ENCODE data around the gene PYGB. TPM values are rescaled to one million over a fixed set of nuclear protein-coding genes. Genes with fewer than 3 reads are reported as not detected.

Gene PYGB
- total RNA-seq, 1 experiment from 2014 or later, result 216 TPM

GRCh38 chr20:25258476-25258805 is 10.6 kb downstream of the PYGB start:
- no peak overlapping the region for H3K27ac ChIP-seq (ENCODE audit: low read length)
- peaks cover 56% of the 10 kb centered on the region for H3K79me2 ChIP-seq (ENCODE audit: low read length)
- ChIA-PET CTCF (no interaction called here), POLR2A (ENCODE audit: unreplicated experiment) (no interaction called here)
- H3K4me1 ChIP-seq (ENCODE audit: insufficient read depth, low read length), result 0 out of 2 replicates have a peak, but pooled peaks cover 9% of the 10 kb centered on the region
- H3K4me2 ChIP-seq (ENCODE audit: low read length), result no peak overlapping the region
- no peak overlapping the region for H3K4me3 ChIP-seq (ENCODE audit: low read length)
- no peaks in the 10 kb centered on the region for H3F3A ChIP-seq (ENCODE audit: low read length, unreplicated experiment)
- intact Hi-C loops (cut with micrococcal nuclease), result no loop called here
- peaks cover 45% of the 10 kb centered on the region for H3K36me3 ChIP-seq (ENCODE audit: low read depth, low read length)
- ATAC-seq (no peak), DNase-seq (no peak)
- BruUV-seq (replicated peaks), result no TSS peak
- no peak overlapping the region for H2AFZ ChIP-seq (ENCODE audit: low read length)
- no peaks in the 10 kb centered on the region for H3K9me2 ChIP-seq (replicated peaks; ENCODE audit: low read length)
- H3K27me3 ChIP-seq (ENCODE audit: low read length), result no peaks in the 10 kb centered on the region
- TF ChIP-seq CTCF (conservative IDR thresholded peaks at IDR 0.05; ENCODE audit: low read depth, low read length), result no peak
- TF ChIP-seq EZH2 (IDR thresholded peaks at IDR 0.05; ENCODE audit: low read length, unreplicated experiment), result no peak
- TF ChIP-seq EZH2phosphoT487 (IDR thresholded peaks at IDR 0.05; ENCODE audit: borderline replicate concordance, low read length), result no peak
- H3K9me3 ChIP-seq (ENCODE audit: low read length), result no peaks in the 10 kb centered on the region
- H3K9ac ChIP-seq (ENCODE audit: low read length), result no peak overlapping the region
- peaks cover 44% of the 10 kb centered on the region for H4K20me1 ChIP-seq (ENCODE audit: low read length)

- intact Hi-C loops (cut with micrococcal nuclease), result no loop called here
- 0 out of 2 replicates have a peak, but pooled peaks cover 9% of the 10 kb centered on the region for H3K4me1 ChIP-seq (ENCODE audit: insufficient read depth, low read length)
- H3K27me3 ChIP-seq (ENCODE audit: low read length), result no peaks in the 10 kb centered on the region
- H3K36me3 ChIP-seq (ENCODE audit: low read depth, low read length), result peaks cover 42% of the 10 kb centered on the region
- BruUV-seq (replicated peaks), result no TSS peak
- H3K4me2 ChIP-seq (ENCODE audit: low read length), result no peak overlapping the region
- no peak overlapping the region for H3K27ac ChIP-seq (ENCODE audit: low read length)
- H3K9ac ChIP-seq (ENCODE audit: low read length), result no peak overlapping the region
- ChIA-PET CTCF (no interaction called here), POLR2A (ENCODE audit: unreplicated experiment) (no interaction called here)
- ATAC-seq, result no peak
- no peaks in the 10 kb centered on the region for H3F3A ChIP-seq (ENCODE audit: low read length, unreplicated experiment)
- no peak overlapping the region for H2AFZ ChIP-seq (ENCODE audit: low read length)
- TF ChIP-seq EZH2 (IDR thresholded peaks at IDR 0.05; ENCODE audit: low read length, unreplicated experiment) (no peak), EZH2phosphoT487 (IDR thresholded peaks at IDR 0.05; ENCODE audit: borderline replicate concordance, low read length) (no peak), CTCF (conservative IDR thresholded peaks at IDR 0.05; ENCODE audit: low read depth, low read length) (no peak)
- H3K4me3 ChIP-seq (ENCODE audit: low read length), result no peak overlapping the region
- peaks cover 52% of the 10 kb centered on the region for H3K79me2 ChIP-seq (ENCODE audit: low read length)
- no peaks in the 10 kb centered on the region for H3K9me3 ChIP-seq (ENCODE audit: low read length)
- no peak for DNase-seq
- no peaks in the 10 kb centered on the region for H3K9me2 ChIP-seq (replicated peaks; ENCODE audit: low read length)
- peaks cover 44% of the 10 kb centered on the region for H4K20me1 ChIP-seq (ENCODE audit: low read length)
Observed at GRCh38 chr20:25258828-25259227, 10.9 kb downstream of the PYGB start.

GRCh38 chr20:25259358-25259757 is 11.5 kb downstream of the PYGB start:
- ChIA-PET POLR2A (ENCODE audit: unreplicated experiment) (no interaction called here), CTCF (no interaction called here)
- intact Hi-C loops (cut with micrococcal nuclease), result no loop called here
- Histone ChIP-seq H4K20me1 (ENCODE audit: low read length) (peaks cover 42% of the 10 kb centered on the region), H3K4me1 (ENCODE audit: insufficient read depth, low read length) (0 out of 2 replicates have a peak, but pooled peaks cover 9% of the 10 kb centered on the region), H3K4me2 (ENCODE audit: low read length) (no peak overlapping the region), H3K9me2 (replicated peaks; ENCODE audit: low read length) (no peaks in the 10 kb centered on the region), H3K9me3 (ENCODE audit: low read length) (no peaks in the 10 kb centered on the region), H3K27ac (ENCODE audit: low read length) (no peak overlapping the region), H3K79me2 (ENCODE audit: low read length) (peaks cover 46% of the 10 kb centered on the region), H3F3A (ENCODE audit: low read length, unreplicated experiment) (no peaks in the 10 kb centered on the region), H3K36me3 (ENCODE audit: low read depth, low read length) (peaks cover 42% of the 10 kb centered on the region), H2AFZ (ENCODE audit: low read length) (no peak overlapping the region), H3K9ac (ENCODE audit: low read length) (no peak overlapping the region), H3K4me3 (ENCODE audit: low read length) (no peak overlapping the region), H3K27me3 (ENCODE audit: low read length) (no peaks in the 10 kb centered on the region)
- TF ChIP-seq EZH2 (IDR thresholded peaks at IDR 0.05; ENCODE audit: low read length, unreplicated experiment) (no peak), EZH2phosphoT487 (IDR thresholded peaks at IDR 0.05; ENCODE audit: borderline replicate concordance, low read length) (no peak), CTCF (conservative IDR thresholded peaks at IDR 0.05; ENCODE audit: low read depth, low read length) (no peak)
- no TSS peak for BruUV-seq (replicated peaks)
- no peak for ATAC-seq
- DNase-seq, result no peak

Data from PC-3 (cell line).